NCI-H748 (cell line): ENCODE measurements around the gene TMEM131.

Experiments
- DNase-seq: peaks from one replicate; lab custom pipeline; 2025; ENCODE audit not compliant: unreplicated experiment; lab: John Stamatoyannopoulos, UW

TMEM131 gene

DNA sequence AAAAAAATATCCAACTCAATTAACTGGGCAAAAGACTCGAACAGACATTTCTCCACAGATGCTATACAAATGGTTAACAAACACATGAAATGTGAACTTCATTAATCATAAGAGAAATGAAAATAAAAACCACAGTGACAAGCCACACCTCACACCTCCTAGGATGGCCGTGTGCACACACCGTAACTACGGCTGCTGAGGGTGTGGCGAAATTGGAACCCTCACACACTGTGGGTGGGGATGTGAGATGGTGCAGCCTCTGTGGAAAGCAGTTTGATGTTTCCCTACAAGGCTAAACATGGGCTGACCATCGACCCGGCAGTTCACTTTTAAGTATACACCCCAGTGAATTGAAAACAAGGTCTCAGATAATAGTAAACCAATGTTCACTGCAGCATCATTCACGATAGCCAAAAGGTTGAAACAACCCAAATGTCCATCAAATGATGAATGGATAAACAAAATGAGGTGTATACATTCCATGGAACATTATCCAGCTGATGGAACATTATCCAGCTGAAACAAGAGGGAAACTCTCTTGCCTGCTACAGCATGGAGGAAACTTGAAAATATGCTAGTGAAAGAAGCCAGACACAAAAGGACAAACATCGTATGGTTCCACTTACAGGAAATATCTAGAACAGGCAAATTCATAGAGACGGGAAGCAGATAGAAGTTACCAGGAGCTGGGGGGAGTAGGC is 250.1 kb downstream of the TMEM131 start:
- peak; percentile 42 for DNase-seq

DNA sequence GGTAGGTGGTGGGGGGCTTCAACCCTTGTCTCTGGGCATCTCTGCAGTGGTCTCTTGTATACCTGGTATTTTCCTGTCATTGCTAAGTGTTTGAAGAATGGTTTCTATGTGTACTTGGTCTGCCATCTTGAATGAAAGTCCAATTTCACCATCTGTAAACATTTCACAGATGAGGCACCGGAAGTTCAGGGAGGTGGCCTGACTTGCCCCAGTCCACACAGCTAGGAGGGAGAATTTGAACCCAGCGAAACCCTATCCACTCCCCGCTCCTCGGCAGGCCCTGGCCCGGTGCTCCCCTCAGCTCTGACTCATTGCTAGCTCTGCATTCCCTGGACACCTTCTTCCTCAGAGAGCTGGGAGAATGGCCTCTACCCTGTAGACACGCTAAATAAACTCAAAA is 251.8 kb downstream of the TMEM131 start:
- DNase-seq = no peak

DNA sequence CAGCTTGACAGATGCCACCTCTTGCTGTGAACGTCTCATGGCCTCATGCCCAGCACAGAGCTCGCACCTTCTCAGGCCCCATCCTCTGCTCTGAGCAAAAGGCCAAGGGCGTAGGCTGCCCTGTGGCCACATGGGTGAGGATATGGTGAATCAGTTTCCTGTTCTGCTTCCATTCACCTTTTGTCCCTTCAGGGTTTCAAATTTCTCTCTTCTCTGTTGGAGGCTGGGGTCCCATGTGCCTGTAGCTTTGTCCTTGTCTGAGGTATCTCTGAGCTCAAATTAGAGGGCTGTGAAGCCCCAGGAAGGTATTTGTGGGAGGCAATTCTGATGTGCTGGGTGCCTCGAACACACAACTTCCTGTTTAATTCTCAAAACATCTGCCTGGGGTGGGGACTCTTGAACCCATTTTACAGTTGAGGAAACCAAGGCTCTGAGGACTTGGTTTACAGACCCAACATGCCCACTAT is 253.3 kb downstream of the TMEM131 start:
- DNase-seq = no peak

DNA sequence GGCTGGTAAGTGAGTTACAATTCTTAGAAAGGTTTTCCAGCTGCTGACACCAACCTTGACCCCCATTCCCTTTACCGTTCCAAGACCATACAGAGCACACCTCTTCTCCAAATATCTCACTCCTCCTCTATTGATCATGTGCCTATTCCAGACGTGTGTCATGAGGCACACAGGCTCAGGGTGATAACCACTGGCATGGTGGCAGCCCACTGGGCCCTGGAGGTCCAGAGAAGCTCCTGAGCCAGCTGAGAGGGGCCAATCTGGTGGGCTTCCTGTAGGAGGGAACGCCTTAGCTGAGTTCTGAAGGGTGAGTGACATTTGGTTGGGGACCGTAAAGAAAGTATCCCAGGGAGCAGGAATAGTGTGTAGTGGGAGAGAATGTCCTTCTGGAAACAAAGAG is 254.1 kb downstream of the TMEM131 start:
- no peak for DNase-seq

DNA sequence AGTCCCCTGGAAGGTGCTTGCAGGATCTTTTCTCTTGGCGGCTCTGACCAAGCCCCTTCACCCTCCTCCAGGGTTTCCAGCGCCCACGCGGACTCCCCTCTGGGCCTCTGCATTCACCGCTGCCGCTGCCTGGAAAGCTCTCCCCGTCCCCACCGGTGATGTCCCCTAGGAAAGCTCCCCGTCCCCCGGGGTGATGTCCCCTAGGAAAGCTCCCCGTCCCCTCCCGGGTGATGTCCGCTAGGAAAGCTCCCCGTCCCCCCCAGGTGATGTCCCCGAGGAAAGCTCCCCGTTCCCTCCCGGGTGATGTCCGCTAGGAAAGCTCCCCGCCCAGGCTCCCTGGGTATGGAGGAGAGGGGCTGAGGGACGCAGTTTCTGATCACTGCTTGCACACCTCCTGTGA is 254.5 kb downstream of the TMEM131 start:
- no peak for DNase-seq

DNA sequence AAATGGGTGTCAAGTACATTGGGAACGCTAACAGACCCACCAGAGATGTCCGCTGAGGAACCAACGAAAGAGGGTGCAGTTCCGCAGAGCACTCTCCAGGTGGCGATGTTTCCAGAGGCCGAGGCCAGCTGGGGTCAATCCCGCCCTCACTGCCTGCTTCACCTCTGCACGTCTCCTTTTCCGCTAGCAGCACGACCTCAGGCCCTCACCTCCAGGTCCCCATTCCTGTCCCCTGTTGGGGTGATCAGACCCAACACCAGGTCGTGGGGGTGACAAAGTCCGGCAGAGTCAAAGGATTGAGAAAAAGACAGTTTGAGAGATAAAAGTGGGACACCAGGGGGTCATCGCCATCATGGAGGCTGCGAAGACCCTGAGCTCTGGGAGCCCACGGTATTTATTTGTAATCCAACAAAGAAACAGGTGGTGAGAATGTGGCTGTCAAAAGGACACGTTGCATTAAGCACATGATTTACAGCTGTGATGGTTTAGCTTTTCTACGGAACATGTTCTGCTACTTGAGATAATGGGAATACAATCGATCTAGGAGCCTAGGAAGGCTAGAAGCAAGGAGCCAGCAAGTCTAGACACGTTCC is 255.1 kb downstream of the TMEM131 start:
- peak; percentile 88 for DNase-seq

DNA sequence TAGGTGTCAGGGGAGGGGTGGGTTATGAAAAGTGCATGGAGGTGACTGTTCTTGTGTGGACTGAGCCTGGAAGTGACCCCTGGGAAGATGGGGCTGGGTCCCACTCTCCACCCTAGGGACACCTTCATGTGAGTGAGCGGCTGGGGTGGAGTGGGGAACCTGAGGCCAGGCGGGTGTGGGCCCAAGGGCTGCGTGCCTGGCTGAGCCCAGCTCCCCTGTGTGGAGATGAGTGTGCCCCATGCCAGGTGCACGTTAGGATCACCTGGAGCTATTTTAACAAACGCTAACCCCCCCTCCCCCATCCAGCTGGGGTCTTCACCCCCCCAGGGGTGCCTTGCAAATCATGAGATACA is 255.9 kb downstream of the TMEM131 start:
- no peak for DNase-seq

DNA sequence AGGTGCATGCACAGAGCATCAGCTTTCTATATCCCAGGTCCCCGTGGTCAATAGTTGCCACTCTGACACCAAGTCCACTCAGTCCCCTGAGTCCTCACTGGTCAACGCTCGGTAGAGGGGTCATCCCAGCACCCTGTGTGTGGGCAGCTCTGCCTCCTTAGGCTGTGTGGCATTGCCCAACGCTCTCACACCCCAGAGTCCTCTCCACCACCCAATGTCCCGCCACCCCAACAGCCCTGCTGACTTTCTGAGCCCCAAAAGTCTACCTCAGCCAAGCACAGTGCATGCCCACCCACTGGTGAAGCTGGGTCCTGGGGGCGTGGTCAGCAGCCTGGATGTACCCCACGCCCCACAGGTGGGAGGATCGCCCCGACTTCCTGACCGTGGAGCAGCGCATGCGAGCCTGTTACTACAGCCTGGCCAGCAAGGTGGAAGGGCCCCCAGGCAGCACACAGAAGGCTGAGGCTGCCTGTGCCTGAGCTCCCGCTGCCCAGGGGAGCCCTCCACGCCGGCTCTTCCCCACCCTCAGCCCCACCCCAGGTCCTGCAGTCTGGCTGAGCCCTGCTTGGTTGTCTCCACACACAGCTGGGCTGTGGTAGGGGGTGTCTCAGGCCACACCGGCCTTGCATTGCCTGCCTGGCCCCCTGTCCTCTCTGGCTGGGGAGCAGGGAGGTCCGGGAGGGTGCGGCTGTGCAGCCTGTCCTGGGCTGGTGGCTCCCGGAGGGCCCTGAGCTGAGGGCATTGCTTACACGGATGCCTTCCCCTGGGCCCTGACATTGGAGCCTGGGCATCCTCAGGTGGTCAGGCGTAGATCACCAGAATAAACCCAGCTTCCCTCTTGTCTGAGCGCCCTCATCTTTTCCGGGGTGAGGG is 256.5 kb downstream of the TMEM131 start:
- DNase-seq = no peak

DNA sequence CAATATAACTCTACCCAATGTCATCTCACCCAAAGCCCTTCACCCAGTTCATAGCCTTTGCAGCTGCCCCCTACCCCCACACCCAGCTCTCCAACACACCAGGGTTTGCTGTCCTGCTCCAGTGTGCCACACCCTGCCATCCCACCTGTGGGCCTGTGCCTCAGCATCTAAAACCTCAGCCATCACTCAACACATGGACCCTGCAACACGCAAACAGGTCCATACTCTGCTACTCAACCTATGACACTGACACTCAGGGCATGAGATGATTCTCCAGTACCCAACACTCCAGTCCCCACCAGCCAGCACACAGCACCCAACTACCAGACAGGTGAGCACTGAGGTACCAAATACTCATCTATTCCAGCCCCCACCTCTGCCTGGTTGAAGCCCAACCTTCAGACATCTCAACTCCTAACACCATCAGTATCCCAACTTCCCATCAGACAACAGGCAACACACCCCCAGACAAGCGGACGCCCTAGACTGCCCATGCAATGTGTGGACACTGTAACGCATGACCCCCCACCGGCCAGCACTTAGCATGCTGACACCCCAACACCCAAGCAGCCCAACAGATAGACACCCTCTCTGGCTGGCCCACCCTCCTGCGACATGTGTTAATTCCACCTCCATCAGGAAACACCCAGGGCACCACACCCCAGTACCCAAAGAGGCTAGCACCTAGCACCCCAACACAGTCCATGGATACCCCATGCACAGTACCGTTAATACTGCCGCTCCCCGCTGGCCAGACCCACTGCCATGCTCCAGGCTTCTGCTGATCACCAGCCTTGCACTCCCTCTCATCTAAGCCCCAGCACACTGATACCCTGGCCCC is 257.3 kb downstream of the TMEM131 start:
- DNase-seq = no peak

DNA sequence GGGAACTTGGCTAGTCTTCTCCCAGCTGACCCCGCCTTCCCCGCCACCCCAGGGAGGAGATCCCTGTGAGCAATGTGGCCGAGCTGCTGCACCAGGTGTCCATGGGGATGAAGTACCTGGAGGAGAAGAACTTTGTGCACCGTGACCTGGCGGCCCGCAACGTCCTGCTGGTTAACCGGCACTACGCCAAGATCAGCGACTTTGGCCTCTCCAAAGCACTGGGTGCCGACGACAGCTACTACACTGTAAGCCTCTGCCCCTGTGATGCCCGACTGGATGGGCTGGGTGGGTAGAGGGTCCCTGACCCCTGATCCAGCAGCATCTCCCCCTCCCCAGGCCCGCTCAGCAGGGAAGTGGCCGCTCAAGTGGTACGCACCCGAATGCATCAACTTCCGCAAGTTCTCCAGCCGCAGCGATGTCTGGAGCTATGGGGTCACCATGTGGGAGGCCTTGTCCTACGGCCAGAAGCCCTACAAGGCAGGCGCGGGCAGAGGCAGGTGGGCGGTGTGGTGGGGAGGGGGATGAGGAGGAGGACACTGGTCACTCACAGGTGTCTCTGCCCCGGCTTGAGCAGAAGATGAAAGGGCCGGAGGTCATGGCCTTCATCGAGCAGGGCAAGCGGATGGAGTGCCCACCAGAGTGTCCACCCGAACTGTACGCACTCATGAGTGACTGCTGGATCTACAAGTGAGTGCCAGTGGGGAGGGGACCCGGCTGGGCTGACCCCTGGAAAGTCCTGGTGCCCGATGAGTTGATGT is 258.1 kb downstream of the TMEM131 start:
- DNase-seq = no peak

DNA sequence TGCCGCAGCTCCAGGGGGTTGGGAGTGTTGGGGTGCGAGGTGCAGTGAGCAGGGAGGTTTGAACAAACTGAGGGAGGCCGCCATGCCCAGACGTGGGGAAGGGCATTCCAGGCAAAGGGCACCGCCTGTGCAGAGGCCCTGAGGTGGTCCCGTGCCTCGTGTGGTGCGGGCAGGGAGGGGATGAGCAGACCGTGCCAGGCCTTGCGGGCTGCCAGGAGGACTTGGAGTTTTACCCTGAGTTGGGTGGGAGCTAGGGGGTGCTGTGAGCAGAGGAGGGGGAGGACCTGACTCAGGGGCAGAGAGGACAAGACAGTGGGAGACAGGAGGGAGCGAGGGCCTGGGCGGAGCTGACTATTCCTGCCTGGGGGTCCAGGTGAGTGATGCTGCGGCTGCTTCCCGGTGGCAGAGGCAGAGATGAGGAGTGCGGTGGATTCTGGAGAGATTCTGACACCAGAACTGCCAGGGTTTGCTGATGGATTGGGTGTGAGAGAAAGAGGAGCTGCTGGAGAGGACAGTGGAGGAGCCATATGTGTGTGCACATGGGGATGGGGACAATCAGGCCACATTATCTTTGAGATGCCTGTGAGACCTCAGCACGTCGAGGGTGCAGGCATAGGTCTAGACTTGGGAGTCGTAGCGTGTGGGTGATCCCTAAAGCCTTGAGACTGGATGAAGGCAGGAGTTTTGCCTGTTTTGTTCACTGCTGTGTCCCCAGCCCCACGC is 259.0 kb downstream of the TMEM131 start:
- DNase-seq = no peak

DNA sequence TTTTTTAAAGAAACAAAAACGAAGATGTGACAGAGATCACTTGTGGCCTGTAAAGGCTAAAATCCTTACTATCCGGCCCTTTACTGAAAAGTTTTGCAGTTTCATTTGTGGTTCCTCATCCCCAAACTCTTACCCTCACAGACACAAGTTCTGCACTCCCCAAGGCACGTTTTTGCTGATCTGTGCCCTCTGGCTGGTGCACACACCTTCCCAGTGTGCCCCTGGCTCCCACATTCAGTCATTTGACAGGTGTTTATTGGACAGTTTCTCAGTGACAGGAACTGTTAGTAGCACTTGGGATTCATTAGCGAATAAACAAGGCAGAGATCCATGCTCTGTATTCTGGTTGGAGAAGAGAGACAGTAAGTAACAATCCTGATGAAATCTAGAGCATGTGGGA is 259.6 kb downstream of the TMEM131 start:
- no peak for DNase-seq

DNA sequence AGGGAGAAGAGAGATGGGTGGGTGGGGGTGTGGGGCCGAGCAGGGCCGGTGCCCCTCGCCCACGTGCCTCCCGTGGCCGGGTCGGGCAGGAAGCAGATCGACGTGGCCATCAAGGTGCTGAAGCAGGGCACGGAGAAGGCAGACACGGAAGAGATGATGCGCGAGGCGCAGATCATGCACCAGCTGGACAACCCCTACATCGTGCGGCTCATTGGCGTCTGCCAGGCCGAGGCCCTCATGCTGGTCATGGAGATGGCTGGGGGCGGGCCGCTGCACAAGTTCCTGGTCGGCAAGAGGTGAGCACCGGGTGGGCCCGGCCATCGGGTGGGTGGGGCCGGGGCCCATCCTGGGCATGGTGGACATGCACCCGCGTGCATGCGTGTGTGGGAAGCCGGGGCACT is 260.6 kb downstream of the TMEM131 start:
- DNase-seq = no peak

DNA sequence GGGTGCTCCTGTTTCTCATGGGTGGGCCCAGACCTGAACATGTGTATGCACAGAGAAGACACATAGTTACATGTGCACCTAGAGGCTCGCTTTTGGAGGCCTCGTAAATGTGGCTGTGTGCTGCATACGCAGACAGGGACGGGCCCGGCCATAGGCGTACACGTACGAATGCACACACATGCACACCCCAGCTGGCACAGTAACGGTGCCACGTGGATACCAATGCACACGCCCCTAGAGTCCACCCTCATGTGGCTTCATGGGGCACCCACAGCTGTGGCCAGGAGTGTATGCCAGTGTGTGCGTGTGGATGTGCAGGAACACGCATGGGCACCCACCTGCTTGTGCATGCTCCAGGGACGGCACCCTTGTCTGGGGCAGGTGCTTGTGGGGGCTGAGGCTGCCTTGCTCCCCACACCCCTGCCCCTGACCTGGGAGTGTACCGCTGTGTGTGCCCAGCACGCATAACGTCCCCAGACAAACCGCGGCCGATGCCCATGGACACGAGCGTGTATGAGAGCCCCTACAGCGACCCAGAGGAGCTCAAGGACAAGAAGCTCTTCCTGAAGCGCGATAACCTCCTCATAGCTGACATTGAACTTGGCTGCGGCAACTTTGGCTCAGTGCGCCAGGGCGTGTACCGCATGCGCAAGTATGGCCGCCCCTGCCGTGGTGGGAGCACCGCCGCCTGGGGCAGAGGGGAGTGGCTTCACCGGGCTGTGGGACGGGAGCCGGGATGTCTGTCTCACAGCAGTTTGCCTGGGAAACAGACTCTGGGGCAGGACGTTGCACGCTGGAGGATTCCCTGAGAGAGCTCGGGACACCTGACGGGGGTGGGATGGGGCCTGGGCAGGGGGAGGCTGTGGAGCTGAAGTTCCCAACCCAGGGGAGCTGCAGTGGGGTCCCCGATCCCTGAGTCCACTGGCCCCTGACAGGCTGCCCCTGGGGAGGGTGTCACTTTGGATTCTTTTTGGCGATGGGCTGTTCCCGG is 261.4 kb downstream of the TMEM131 start:
- DNase-seq = no peak

DNA sequence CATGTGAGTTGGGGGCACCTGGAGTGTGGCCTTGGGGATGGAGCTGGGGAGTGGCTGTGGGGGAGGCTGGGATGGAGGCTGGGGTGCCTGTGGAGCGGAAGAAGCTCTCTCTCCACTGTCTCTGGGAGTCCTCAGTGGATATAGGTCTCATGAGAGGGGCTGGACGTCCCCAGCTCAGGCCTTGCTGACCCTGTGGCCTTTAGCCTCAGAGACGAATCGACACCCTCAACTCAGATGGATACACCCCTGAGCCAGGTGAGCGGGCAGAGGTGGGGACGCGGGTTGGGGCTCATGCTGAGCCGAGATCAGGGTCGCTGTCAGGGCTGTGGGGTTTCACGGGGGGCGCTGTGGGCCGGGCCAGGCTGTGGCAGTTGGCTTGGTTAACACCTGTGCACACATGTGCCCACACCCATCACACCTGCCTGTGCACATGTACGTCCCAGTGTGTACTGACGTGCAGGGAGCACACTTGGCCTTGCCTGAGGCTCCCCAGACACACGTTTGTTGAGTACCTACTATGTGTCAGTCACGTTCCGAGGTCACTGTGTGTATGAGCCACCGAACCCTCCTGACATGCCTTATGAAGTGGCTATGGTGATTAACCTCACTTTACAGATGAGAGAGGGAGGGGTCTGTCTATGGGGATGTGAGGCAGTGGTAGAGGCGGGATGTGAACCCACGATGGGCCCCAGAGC is 262.3 kb downstream of the TMEM131 start:
- DNase-seq = no peak

DNA sequence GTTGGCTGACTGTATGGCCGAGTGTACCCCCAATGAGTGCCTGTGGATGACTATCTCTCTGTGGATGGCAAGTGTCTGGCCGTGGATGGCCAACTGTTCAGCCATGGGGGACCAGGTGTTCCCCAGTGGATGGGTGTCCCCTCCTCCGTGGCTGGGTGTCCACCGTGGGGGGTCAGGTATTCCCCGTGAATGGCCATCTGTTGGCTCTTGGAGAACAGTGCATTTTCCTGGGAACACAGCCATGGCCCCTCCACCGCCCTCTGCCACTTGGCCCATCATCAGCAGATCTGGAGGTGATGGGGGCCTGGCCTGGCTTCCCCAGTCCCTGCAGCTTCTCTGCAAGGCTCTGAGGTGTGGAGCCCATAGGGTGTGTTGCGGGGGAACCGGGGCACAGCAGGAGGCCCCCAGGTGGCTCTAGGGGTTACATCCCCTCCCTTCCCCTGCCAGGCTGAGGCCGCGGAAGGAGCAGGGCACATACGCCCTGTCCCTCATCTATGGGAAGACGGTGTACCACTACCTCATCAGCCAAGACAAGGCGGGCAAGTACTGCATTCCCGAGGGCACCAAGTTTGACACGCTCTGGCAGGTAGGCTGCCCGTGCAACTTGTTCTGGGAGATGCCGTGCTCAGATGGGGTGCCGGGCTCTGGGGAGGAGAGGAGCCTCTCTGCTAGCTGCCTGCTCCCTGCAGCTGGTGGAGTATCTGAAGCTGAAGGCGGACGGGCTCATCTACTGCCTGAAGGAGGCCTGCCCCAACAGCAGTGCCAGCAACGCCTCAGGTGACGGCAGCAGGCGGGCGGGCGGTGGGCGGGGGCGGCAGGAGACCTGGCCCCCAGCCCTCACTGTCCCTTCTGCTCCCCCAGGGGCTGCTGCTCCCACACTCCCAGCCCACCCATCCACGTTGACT is 263.1 kb downstream of the TMEM131 start:
- no peak for DNase-seq
